Thoracic aorta (tissue), 2 donors: ENCODE data around the gene BCR. TPM values are rescaled to one million over a fixed set of nuclear protein-coding genes. Genes with fewer than 3 reads are reported as not detected.
"Not testable (repeated sequence)": the region's sequence is repeated elsewhere in the genome, so short reads cannot be mapped to it uniquely, and the experiment has no call there.

Source experiments
- ATAC-seq: fragments of 150-250 bp; one replicate; pipeline ENCODE4 v1.8.0; 2017; ENCODE audit warnings: low read depth; ENCODE audit not compliant: insufficient number of reproducible peaks, low FRiP score
- DNase-seq: peaks from one replicate; pipeline ENCODE4 v3.0.0-alpha.2; 2020; ENCODE audit warnings: low spot score
- H3K27ac ChIP-seq, 2 donors: fragments of 200-600 bp; sonication (generic); 1 replicate in 1 of 2; 2 replicates in 1 of 2; pipeline ENCODE4 v1.5.1; 2016; ENCODE audit warnings: mild to moderate bottlenecking in 2 of 2, moderate library complexity in 2 of 2
- H3K27me3 ChIP-seq: fragments of 200-600 bp; sonication (generic); replicated peaks from 2 replicates; pipeline ENCODE4 v1.6.0; 2016; ENCODE audit warnings: mild to moderate bottlenecking; ENCODE audit not compliant: insufficient read depth
- H3K36me3 ChIP-seq: fragments of 200-600 bp; sonication (generic); one replicate; pipeline ENCODE4 v1.5.1; 2016
- H3K4me1 ChIP-seq, 2 donors: fragments of 200-600 bp; sonication (generic); 1 replicate in 1 of 2; 2 replicates in 1 of 2; pipeline versions ENCODE4 v1.5.1 to v1.6.0; 2016; ENCODE audit warnings: low read depth in 2 of 2, mild to moderate bottlenecking in 1 of 2; ENCODE audit not compliant: control insufficient read depth in 1 of 2
- H3K4me3 ChIP-seq: fragments of 200-600 bp; sonication (generic); 2 replicates; pipeline ENCODE4 v1.5.1; 2016; ENCODE audit warnings: mild to moderate bottlenecking
- H3K9me3 ChIP-seq: fragments of 200-600 bp; sonication (generic); 2 replicates; pipeline ENCODE4 v1.5.1; 2016
- CTCF ChIP-seq: fragments of 200-600 bp; sonication (generic); IDR thresholded peaks from one replicate; pipeline ENCODE4 v1.5.1; 2019; ENCODE audit warnings: antibody characterized with exemption
- total RNA-seq, 2 donors: library from RNA; depleted of rRNA; stranded (reverse); fragments of >200 nt; gene quantifications; one replicate each; pipeline versions ENCODE4 v1.1.0 to v1.2.3, GENCODE V29; 2016

BCR gene
- total RNA-seq, 2 donors from 2014 or later = 73.2 to 232 TPM

- no peaks in the 10 kb centered on the region for H3K27me3 ChIP-seq
- ATAC-seq (no peak), DNase-seq (no peak)
- H3K4me3 ChIP-seq = no peak overlapping the region
- H3K27ac ChIP-seq = no peak overlapping the region
- H3K36me3 ChIP-seq = peaks cover 24% of the 10 kb centered on the region
- no peak for TF ChIP-seq CTCF
- no peaks in the 10 kb centered on the region for H3K4me1 ChIP-seq
- no peaks in the 10 kb centered on the region for H3K9me3 ChIP-seq
These were observed 133.7 kb downstream of the BCR start for GRCh38 chr22:23313791-23314567.

- no peak for ATAC-seq
- Histone ChIP-seq H3K4me1 (no peaks in the 10 kb centered on the region), H3K27ac (no peak overlapping the region), H3K4me3 (no peak overlapping the region), H3K36me3 (peaks cover 24% of the 10 kb centered on the region), H3K27me3 (no peaks in the 10 kb centered on the region), H3K9me3 (no peaks in the 10 kb centered on the region)
- peak; percentile 60 for TF ChIP-seq CTCF
- no peak for DNase-seq
These were observed 135.1 kb downstream of the BCR start for GRCh38 chr22:23315341-23315917.

GRCh38 chr22:23316596-23316995, 136.3 kb downstream of the BCR start:
- not testable (repeated sequence) for H3K27ac ChIP-seq, H3K4me3 ChIP-seq, ATAC-seq, H3K27me3 ChIP-seq, DNase-seq, H3K9me3 ChIP-seq, H3K4me1 ChIP-seq
- peaks cover 22% of the 10 kb centered on the region for H3K36me3 ChIP-seq

GRCh38 chr22:23318316-23318715, 138.0 kb downstream of the BCR start:
- not testable (repeated sequence) for H3K27ac ChIP-seq, DNase-seq, ATAC-seq, H3K4me3 ChIP-seq, H3K9me3 ChIP-seq, H3K27me3 ChIP-seq, H3K4me1 ChIP-seq
- H3K36me3 ChIP-seq = peaks cover 13% of the 10 kb centered on the region

GRCh38 chr22:23322497-23323080, 142.3 kb downstream of the BCR start:
- not testable (repeated sequence) for H3K27me3 ChIP-seq, H3K27ac ChIP-seq, DNase-seq, H3K4me1 ChIP-seq, H3K36me3 ChIP-seq, ATAC-seq, H3K4me3 ChIP-seq, H3K9me3 ChIP-seq

GRCh38 chr22:23323960-23324688, 143.8 kb downstream of the BCR start:
- not testable (repeated sequence) for H3K36me3 ChIP-seq, DNase-seq, H3K4me1 ChIP-seq, ATAC-seq, H3K27ac ChIP-seq, H3K9me3 ChIP-seq, H3K4me3 ChIP-seq, H3K27me3 ChIP-seq

GRCh38 chr22:23325183-23325582, 144.9 kb downstream of the BCR start:
- Histone ChIP-seq H3K9me3 (no peaks in the 10 kb centered on the region), H3K4me3 (no peak overlapping the region), H3K27ac (no peak overlapping the region), H3K27me3 (no peaks in the 10 kb centered on the region), H3K36me3 (no peaks in the 10 kb centered on the region), H3K4me1 (no peaks in the 10 kb centered on the region)
- ATAC-seq (no peak), DNase-seq (no peak)
- TF ChIP-seq CTCF = no peak

GRCh38 chr22:23333822-23334221, 153.5 kb downstream of the BCR start:
- not testable (repeated sequence) for H3K27ac ChIP-seq, ATAC-seq, DNase-seq, H3K4me3 ChIP-seq, H3K36me3 ChIP-seq, H3K9me3 ChIP-seq, H3K4me1 ChIP-seq, H3K27me3 ChIP-seq

GRCh38 chr22:23337672-23338071, 157.4 kb downstream of the BCR start:
- not testable (repeated sequence) for ATAC-seq, H3K4me3 ChIP-seq, H3K36me3 ChIP-seq, H3K4me1 ChIP-seq, DNase-seq, H3K27ac ChIP-seq, H3K9me3 ChIP-seq, H3K27me3 ChIP-seq
